ENCODE results near the gene ABTB2. TPM values are rescaled to one million over a fixed set of nuclear protein-coding genes. Genes with fewer than 3 reads are reported as not detected.
A peak's percentile ranks its signal among the peaks of the same experiment; 100 is the strongest.

ABTB2 gene
- total RNA-seq, 1 experiment from 2014 or later, result not detected

DNA sequence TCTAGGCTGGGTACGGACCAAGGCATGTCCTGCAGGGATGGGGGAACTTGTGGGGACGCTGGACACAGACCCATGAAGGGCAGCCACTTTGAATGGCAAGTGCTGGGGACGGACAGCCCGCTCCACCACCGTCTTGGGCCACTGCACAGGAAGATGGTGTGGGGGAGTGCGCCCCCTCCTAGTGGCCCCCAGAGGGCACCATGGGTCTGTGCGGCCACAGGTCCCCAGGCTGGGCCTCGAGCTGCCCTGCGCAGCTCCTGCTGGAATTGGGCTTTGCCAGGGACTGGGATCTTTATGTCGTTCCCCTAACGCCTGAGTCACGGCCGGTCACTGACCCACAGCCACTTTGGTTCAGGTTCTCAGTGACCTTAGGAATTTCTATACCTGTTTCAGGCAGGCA is 208.0 kb downstream of the ABTB2 start:
- H3K9me3 ChIP-seq (ENCODE audit: low read length), result no peaks in the 10 kb centered on the region
- H3K79me2 ChIP-seq (ENCODE audit: low read length), result peaks cover 4% of the 10 kb centered on the region; the same call in 1 of the 2 replicates
- no peak overlapping the region for H3K4me3 ChIP-seq (ENCODE audit: low read length)
- no peak overlapping the region for H2AFZ ChIP-seq (ENCODE audit: low read length)
- H3K4me2 ChIP-seq (ENCODE audit: low read depth, low read length, poor library complexity, severe bottlenecking), result no peak overlapping the region
- H4K20me1 ChIP-seq (ENCODE audit: insufficient read depth, low read depth, low read length), result no peaks in the 10 kb centered on the region
- H3K9ac ChIP-seq (ENCODE audit: low read length), result no peak overlapping the region
- no peaks in the 10 kb centered on the region for H3K9me2 ChIP-seq (replicated peaks; ENCODE audit: insufficient read depth, low read length)
- no peak for DNase-seq
- peaks cover 42% of the 10 kb centered on the region for H3K36me3 ChIP-seq (ENCODE audit: insufficient read depth, low read length)
- H3K27ac ChIP-seq (ENCODE audit: low read length), result no peak overlapping the region
- H3K4me1 ChIP-seq (ENCODE audit: low read length), result peaks cover 36% of the 10 kb centered on the region
- no peaks in the 10 kb centered on the region for H3K27me3 ChIP-seq (ENCODE audit: low read length)

DNA sequence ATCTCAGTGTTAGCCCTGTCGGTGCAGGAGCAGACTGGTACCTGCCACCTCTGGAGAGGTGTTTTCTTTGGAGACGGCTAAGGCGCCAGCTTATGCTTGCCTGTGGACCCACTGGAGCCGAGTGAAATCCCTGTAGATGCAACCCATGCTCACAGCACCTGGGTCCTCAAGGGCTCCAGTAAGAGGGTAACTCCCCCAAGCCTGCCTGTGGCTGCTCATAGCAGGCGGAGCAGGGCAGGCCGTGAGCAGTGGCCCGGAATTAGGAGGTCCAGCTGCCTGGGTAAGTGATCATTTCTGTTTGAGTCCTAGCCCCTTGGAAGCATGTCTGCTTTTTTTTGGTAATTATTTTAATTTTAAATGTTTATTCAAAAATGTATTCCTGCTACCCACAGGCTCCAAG is 208.5 kb downstream of the ABTB2 start:
- Histone ChIP-seq H3K4me3 (ENCODE audit: low read length) (no peak overlapping the region), H3K27me3 (ENCODE audit: low read length) (no peaks in the 10 kb centered on the region), H3K9ac (ENCODE audit: low read length) (no peak overlapping the region), H4K20me1 (ENCODE audit: insufficient read depth, low read depth, low read length) (no peaks in the 10 kb centered on the region), H3K36me3 (ENCODE audit: insufficient read depth, low read length) (peaks cover 47% of the 10 kb centered on the region), H3K4me1 (ENCODE audit: low read length) (peaks cover 32% of the 10 kb centered on the region), H2AFZ (ENCODE audit: low read length) (no peak overlapping the region), H3K9me2 (replicated peaks; ENCODE audit: insufficient read depth, low read length) (no peaks in the 10 kb centered on the region), H3K79me2 (ENCODE audit: low read length) (peaks cover 4% of the 10 kb centered on the region; the same call in 1 of the 2 replicates), H3K9me3 (ENCODE audit: low read length) (no peaks in the 10 kb centered on the region), H3K4me2 (ENCODE audit: low read depth, low read length, poor library complexity, severe bottlenecking) (no peak overlapping the region), H3K27ac (ENCODE audit: low read length) (no peak overlapping the region)
- no peak for DNase-seq

GRCh38 chr11:34148504-34149165 is 209.2 kb downstream of the ABTB2 start:
- no peak for DNase-seq

DNA sequence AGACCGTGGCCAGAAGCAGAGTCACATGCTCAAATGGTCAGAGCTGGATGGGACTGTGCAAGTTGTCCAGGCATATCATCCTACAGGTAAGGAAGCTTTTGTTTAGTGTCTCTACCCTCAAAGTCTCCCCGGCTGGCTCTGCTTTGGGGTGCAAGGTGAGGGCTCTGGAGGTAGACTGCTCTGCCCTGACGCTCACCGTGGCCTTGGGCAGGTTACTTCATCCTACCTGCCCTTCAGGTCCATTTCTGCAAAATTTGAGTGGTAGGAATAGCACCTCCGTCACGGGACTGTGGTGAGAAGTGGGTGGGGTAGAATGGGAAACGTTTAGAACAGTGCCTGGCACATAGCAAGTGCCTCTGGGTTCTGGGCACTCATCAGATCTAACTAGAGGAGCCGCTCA is 210.2 kb downstream of the ABTB2 start:
- Histone ChIP-seq H3K4me2 (ENCODE audit: low read depth, low read length, poor library complexity, severe bottlenecking) (no peak overlapping the region), H3K9me3 (ENCODE audit: low read length) (no peaks in the 10 kb centered on the region), H3K9me2 (replicated peaks; ENCODE audit: insufficient read depth, low read length) (no peaks in the 10 kb centered on the region), H3K79me2 (ENCODE audit: low read length) (peaks cover 4% of the 10 kb centered on the region; the same call in 1 of the 2 replicates), H4K20me1 (ENCODE audit: insufficient read depth, low read depth, low read length) (no peaks in the 10 kb centered on the region), H3K27ac (ENCODE audit: low read length) (no peak overlapping the region), H3K4me1 (ENCODE audit: low read length) (peaks cover 15% of the 10 kb centered on the region), H3K27me3 (ENCODE audit: low read length) (no peaks in the 10 kb centered on the region), H3K36me3 (ENCODE audit: insufficient read depth, low read length) (peaks cover 64% of the 10 kb centered on the region), H2AFZ (ENCODE audit: low read length) (no peak overlapping the region), H3K4me3 (ENCODE audit: low read length) (no peak overlapping the region), H3K9ac (ENCODE audit: low read length) (no peak overlapping the region)
- no peak for DNase-seq

More at GRCh38 chr11:34148504-34149165, 209.2 kb downstream of the ABTB2 start:
- H3K9me3 ChIP-seq (ENCODE audit: low read length), result no peaks in the 10 kb centered on the region
- H3K27me3 ChIP-seq (ENCODE audit: low read length), result no peaks in the 10 kb centered on the region
- no peak overlapping the region for H3K27ac ChIP-seq (ENCODE audit: low read length)
- no peak overlapping the region for H3K4me3 ChIP-seq (ENCODE audit: low read length)
- no peak overlapping the region for H3K9ac ChIP-seq (ENCODE audit: low read length)
- peaks cover 26% of the 10 kb centered on the region for H3K4me1 ChIP-seq (ENCODE audit: low read length)
- peaks cover 53% of the 10 kb centered on the region for H3K36me3 ChIP-seq (ENCODE audit: insufficient read depth, low read length)
- no peak overlapping the region for H2AFZ ChIP-seq (ENCODE audit: low read length)
- no peaks in the 10 kb centered on the region for H4K20me1 ChIP-seq (ENCODE audit: insufficient read depth, low read depth, low read length)
- no peak overlapping the region for H3K4me2 ChIP-seq (ENCODE audit: low read depth, low read length, poor library complexity, severe bottlenecking)
- peaks cover 4% of the 10 kb centered on the region; the same call in 1 of the 2 replicates for H3K79me2 ChIP-seq (ENCODE audit: low read length)
- no peaks in the 10 kb centered on the region for H3K9me2 ChIP-seq (replicated peaks; ENCODE audit: insufficient read depth, low read length)

GRCh38 chr11:34146866-34147265 is 210.9 kb downstream of the ABTB2 start:
- H2AFZ ChIP-seq (ENCODE audit: low read length), result no peak overlapping the region
- H4K20me1 ChIP-seq (ENCODE audit: insufficient read depth, low read depth, low read length), result no peaks in the 10 kb centered on the region
- H3K4me3 ChIP-seq (ENCODE audit: low read length), result no peak overlapping the region
- no peak overlapping the region for H3K4me2 ChIP-seq (ENCODE audit: low read depth, low read length, poor library complexity, severe bottlenecking)
- H3K27me3 ChIP-seq (ENCODE audit: low read length), result no peaks in the 10 kb centered on the region
- no peaks in the 10 kb centered on the region for H3K9me3 ChIP-seq (ENCODE audit: low read length)
- no peaks in the 10 kb centered on the region for H3K9me2 ChIP-seq (replicated peaks; ENCODE audit: insufficient read depth, low read length)
- no peak for DNase-seq
- peaks cover 71% of the 10 kb centered on the region for H3K36me3 ChIP-seq (ENCODE audit: insufficient read depth, low read length)
- H3K79me2 ChIP-seq (ENCODE audit: low read length), result peaks cover 4% of the 10 kb centered on the region; the same call in 1 of the 2 replicates
- H3K9ac ChIP-seq (ENCODE audit: low read length), result no peak overlapping the region
- H3K4me1 ChIP-seq (ENCODE audit: low read length), result peaks cover 8% of the 10 kb centered on the region
- no peak overlapping the region for H3K27ac ChIP-seq (ENCODE audit: low read length)

DNA sequence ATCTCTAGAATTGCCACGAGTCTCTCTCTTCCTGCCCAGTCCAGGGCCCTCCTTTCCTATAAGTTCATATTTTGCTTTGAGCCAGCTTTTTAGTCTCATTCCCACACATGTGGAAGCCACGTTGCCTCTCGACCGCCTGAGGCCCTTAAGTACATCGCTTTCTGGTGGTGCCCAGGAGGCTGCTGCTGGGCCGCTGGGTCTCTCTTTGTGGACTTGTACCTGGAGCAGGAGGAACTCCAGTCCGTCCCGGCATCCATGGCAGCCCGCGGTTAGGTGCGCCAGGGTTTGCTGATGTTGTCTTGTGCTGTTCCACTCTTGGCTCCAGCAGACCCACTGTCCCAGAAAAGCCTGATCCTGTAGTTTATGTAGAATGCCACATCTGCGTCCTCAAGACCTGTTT is 211.4 kb downstream of the ABTB2 start:
- Histone ChIP-seq H2AFZ (ENCODE audit: low read length) (no peak overlapping the region), H3K9me2 (replicated peaks; ENCODE audit: insufficient read depth, low read length) (no peaks in the 10 kb centered on the region), H3K4me3 (ENCODE audit: low read length) (no peak overlapping the region), H3K27me3 (ENCODE audit: low read length) (no peaks in the 10 kb centered on the region), H4K20me1 (ENCODE audit: insufficient read depth, low read depth, low read length) (no peaks in the 10 kb centered on the region), H3K4me1 (ENCODE audit: low read length) (peaks cover 4% of the 10 kb centered on the region), H3K79me2 (ENCODE audit: low read length) (peaks cover 4% of the 10 kb centered on the region; the same call in 1 of the 2 replicates), H3K9me3 (ENCODE audit: low read length) (no peaks in the 10 kb centered on the region), H3K9ac (ENCODE audit: low read length) (no peak overlapping the region), H3K4me2 (ENCODE audit: low read depth, low read length, poor library complexity, severe bottlenecking) (no peak overlapping the region), H3K36me3 (ENCODE audit: insufficient read depth, low read length) (peaks cover 76% of the 10 kb centered on the region), H3K27ac (ENCODE audit: low read length) (0 out of 2 replicates have a peak overlapping the region, but pooled peaks have one; percentile 43)
- no peak for DNase-seq

DNA sequence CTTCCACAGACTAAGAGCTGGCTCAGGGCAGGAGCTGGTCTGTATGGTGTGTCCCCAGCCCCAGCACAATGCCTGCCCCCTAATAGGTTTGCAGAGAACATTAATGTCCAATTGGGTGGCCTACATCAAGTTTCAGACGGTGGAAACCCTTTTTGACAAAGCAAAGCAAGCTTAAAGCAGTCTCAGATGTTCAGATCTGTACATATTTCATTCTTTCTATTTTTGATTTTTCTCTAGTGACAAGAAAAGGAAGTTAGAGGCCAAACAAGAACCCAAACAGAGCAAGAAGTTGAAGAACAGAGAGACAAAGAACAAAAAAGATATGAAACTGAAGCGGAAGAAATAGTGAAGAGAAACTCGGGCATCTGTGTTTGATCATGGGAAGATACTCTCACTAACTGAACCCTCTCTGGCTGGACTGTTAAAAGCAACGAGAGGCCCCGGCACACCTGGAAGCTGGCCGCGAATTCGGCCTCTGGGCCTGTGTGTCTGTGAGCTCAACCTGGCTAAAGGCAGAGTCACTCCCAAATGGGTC is 211.9 kb downstream of the ABTB2 start:
- H3K4me1 ChIP-seq (ENCODE audit: low read length), result no peaks in the 10 kb centered on the region
- DNase-seq, result no peak
- H3K4me2 ChIP-seq (ENCODE audit: low read depth, low read length, poor library complexity, severe bottlenecking), result no peak overlapping the region
- H3K79me2 ChIP-seq (ENCODE audit: low read length), result peaks cover 4% of the 10 kb centered on the region; the same call in 1 of the 2 replicates
- peaks cover 80% of the 10 kb centered on the region for H3K36me3 ChIP-seq (ENCODE audit: insufficient read depth, low read length)
- H2AFZ ChIP-seq (ENCODE audit: low read length), result no peak overlapping the region
- no peak overlapping the region for H3K4me3 ChIP-seq (ENCODE audit: low read length)
- H3K9me3 ChIP-seq (ENCODE audit: low read length), result no peaks in the 10 kb centered on the region
- H3K27ac ChIP-seq (ENCODE audit: low read length), result peak overlapping the region; percentile 43; the same call in 1 of the 2 replicates
- no peak overlapping the region for H3K9ac ChIP-seq (ENCODE audit: low read length)
- no peaks in the 10 kb centered on the region for H4K20me1 ChIP-seq (ENCODE audit: insufficient read depth, low read depth, low read length)
- no peaks in the 10 kb centered on the region for H3K9me2 ChIP-seq (replicated peaks; ENCODE audit: insufficient read depth, low read length)
- no peaks in the 10 kb centered on the region for H3K27me3 ChIP-seq (ENCODE audit: low read length)

GRCh38 chr11:34145073-34145472 is 212.7 kb downstream of the ABTB2 start:
- Histone ChIP-seq H2AFZ (ENCODE audit: low read length) (no peak overlapping the region), H3K27me3 (ENCODE audit: low read length) (no peaks in the 10 kb centered on the region), H3K79me2 (ENCODE audit: low read length) (peaks cover 4% of the 10 kb centered on the region; the same call in 1 of the 2 replicates), H3K9me3 (ENCODE audit: low read length) (no peaks in the 10 kb centered on the region), H3K27ac (ENCODE audit: low read length) (peak overlapping the region; percentile 43; the same call in 1 of the 2 replicates), H3K9ac (ENCODE audit: low read length) (no peak overlapping the region), H3K4me3 (ENCODE audit: low read length) (no peak overlapping the region), H4K20me1 (ENCODE audit: insufficient read depth, low read depth, low read length) (0 out of 2 replicates have a peak, but pooled peaks cover 3% of the 10 kb centered on the region), H3K9me2 (replicated peaks; ENCODE audit: insufficient read depth, low read length) (no peaks in the 10 kb centered on the region), H3K4me2 (ENCODE audit: low read depth, low read length, poor library complexity, severe bottlenecking) (no peak overlapping the region), H3K4me1 (ENCODE audit: low read length) (no peaks in the 10 kb centered on the region), H3K36me3 (ENCODE audit: insufficient read depth, low read length) (peaks cover 85% of the 10 kb centered on the region)
- no peak for DNase-seq
